SK-N-SH treated with all-trans-retinoic acid at 6 μM for 48 hours (cell line): ENCODE data around the gene OXER1.

Experiments used
- ATAC-seq: fragments of 200-7000 bp; cut with Tn5 transposase; 3 replicates; pipeline ENCODE4 v1.9.1; 2020; ENCODE audit warnings: mild to moderate bottlenecking, moderate library complexity
- ARNTL ChIP-seq: fragments of 450-650 bp; formaldehyde crosslinking; IDR thresholded peaks from 2 replicates; pipeline ENCODE4 v1.5.0; 2020; ENCODE audit warnings: low read depth, mild to moderate bottlenecking, moderate library complexity, borderline replicate concordance
- BACH2 ChIP-seq: fragments of 250-450 bp; sonication (Bioruptor Pico); IDR thresholded peaks from 2 replicates; pipeline ENCODE4 v1.9.0; 2021; ENCODE audit warnings: mild to moderate bottlenecking, borderline replicate concordance
- CSDC2 ChIP-seq: fragments of 250-450 bp; sonication (Bioruptor Pico); IDR thresholded peaks from 2 replicates; pipeline ENCODE4 v1.5.0; 2020; ENCODE audit warnings: mild to moderate bottlenecking, moderate library complexity
- ESRRG ChIP-seq: fragments of 250-450 bp; sonication (Bioruptor Pico); IDR thresholded peaks from 2 replicates; pipeline ENCODE4 v1.6.1; 2021; ENCODE audit warnings: mild to moderate bottlenecking
- ISL1 ChIP-seq: fragments of 250-450 bp; sonication (Bioruptor Pico); IDR thresholded peaks from 2 replicates; pipeline ENCODE4 v2.1.2; 2022; ENCODE audit warnings: mild to moderate bottlenecking, moderate library complexity
- OSR1 ChIP-seq: fragments of 250-450 bp; sonication (Bioruptor Pico); IDR thresholded peaks from 2 replicates; pipeline ENCODE4 v1.8.0; 2022; ENCODE audit warnings: moderate library complexity, mild to moderate bottlenecking, inconsistent platforms
- RARB ChIP-seq: fragments of 250-450 bp; sonication (Bioruptor Pico); IDR thresholded peaks from 2 replicates; pipeline ENCODE4 v1.8.0; 2021; ENCODE audit warnings: mild to moderate bottlenecking, moderate library complexity
- SNAI2 ChIP-seq: fragments of 250-450 bp; sonication (Bioruptor Pico); IDR thresholded peaks from 2 replicates; pipeline ENCODE4 v1.5.0; 2020; ENCODE audit warnings: mild to moderate bottlenecking, moderate library complexity
- TCF4 ChIP-seq: fragments of 250-450 bp; sonication (Bioruptor Pico); IDR thresholded peaks from 2 replicates; pipeline ENCODE4 v1.8.0; 2021; ENCODE audit warnings: mild to moderate bottlenecking, moderate library complexity, borderline replicate concordance
- TOX ChIP-seq: fragments of 250-450 bp; sonication (Bioruptor Pico); IDR thresholded peaks from 2 replicates; pipeline ENCODE4 v1.8.0; 2021; ENCODE audit warnings: mild to moderate bottlenecking, moderate library complexity, borderline replicate concordance
- ZFP3 ChIP-seq: fragments of 250-450 bp; sonication (Bioruptor Pico); IDR thresholded peaks from 2 replicates; pipeline ENCODE4 v1.5.0; 2020; ENCODE audit warnings: mild to moderate bottlenecking, moderate library complexity
- ZFP30 ChIP-seq: fragments of 450-650 bp; formaldehyde crosslinking; IDR thresholded peaks from 2 replicates; pipeline ENCODE4 v1.5.0; 2022; ENCODE audit warnings: mild to moderate bottlenecking, moderate library complexity
- ZNF565 ChIP-seq: fragments of 450-650 bp; formaldehyde crosslinking; conservative IDR thresholded peaks from 2 replicates; pipeline ENCODE4 v1.5.0; 2020; ENCODE audit warnings: low read depth, mild to moderate bottlenecking, moderate library complexity
- ZNF70 ChIP-seq: fragments of 450-650 bp; formaldehyde crosslinking; IDR thresholded peaks from 2 replicates; pipeline ENCODE4 v1.5.0; 2020; ENCODE audit warnings: mild to moderate bottlenecking, moderate library complexity
- ZNF8 ChIP-seq: fragments of 450-650 bp; formaldehyde crosslinking; IDR thresholded peaks from 2 replicates; pipeline ENCODE4 v1.5.0; 2020; ENCODE audit warnings: mild to moderate bottlenecking, moderate library complexity
- TF ChIP-seq, protein P1 (sequence below): fragments of 250-450 bp; sonication (Bioruptor Pico); IDR thresholded peaks from 2 replicates; pipeline ENCODE4 v1.8.0; 2020; ENCODE audit warnings: mild to moderate bottlenecking, moderate library complexity, borderline replicate concordance
- TF ChIP-seq, protein P2 (sequence below): fragments of 250-450 bp; sonication (Bioruptor Pico); IDR thresholded peaks from 2 replicates; pipeline ENCODE4 v1.5.0; 2020; ENCODE audit warnings: mild to moderate bottlenecking, moderate library complexity
- TF ChIP-seq, protein P3 (sequence below): fragments of 250-450 bp; sonication (Bioruptor Pico); IDR thresholded peaks from 2 replicates; pipeline ENCODE4 v1.5.1; 2020; ENCODE audit warnings: low read depth, mild to moderate bottlenecking, moderate library complexity
- TF ChIP-seq, protein P4 (sequence below): fragments of 250-450 bp; sonication (Bioruptor Pico); IDR thresholded peaks from 2 replicates; pipeline ENCODE4 v1.8.0; 2021; ENCODE audit warnings: low read depth, mild to moderate bottlenecking, moderate library complexity, borderline replicate concordance
- TF ChIP-seq, protein P5 (sequence below): fragments of 250-450 bp; sonication (Bioruptor Pico); IDR thresholded peaks from 2 replicates; pipeline ENCODE4 v1.5.1; 2021; ENCODE audit warnings: mild to moderate bottlenecking, moderate library complexity

Gene OXER1

DNA sequence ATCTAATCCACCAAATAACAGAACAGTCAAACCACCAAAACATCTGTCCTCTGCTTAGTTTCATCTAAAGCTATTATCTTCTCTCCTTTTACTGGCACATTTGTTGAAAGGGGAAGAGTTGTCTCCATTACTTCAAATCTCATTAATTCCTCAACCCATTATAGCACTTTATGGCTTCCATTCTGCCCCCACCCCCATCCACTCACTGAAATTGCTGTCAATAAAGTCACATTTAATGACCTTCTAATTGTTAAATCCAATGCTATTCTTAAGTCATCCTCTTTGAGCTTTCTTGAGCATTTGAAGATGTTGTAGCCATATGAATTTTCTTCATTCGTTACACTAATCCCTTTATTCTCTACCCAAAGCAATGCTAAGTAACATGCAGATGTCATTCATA lies 5.2 kb downstream of the OXER1 start:
- no peak for ATAC-seq
- no peak for TF ChIP-seq ZNF70 (CRISPR knock-in tag)
- TF ChIP-seq ESRRG (CRISPR knock-in tag) = no peak
- TF ChIP-seq, protein P1, sequence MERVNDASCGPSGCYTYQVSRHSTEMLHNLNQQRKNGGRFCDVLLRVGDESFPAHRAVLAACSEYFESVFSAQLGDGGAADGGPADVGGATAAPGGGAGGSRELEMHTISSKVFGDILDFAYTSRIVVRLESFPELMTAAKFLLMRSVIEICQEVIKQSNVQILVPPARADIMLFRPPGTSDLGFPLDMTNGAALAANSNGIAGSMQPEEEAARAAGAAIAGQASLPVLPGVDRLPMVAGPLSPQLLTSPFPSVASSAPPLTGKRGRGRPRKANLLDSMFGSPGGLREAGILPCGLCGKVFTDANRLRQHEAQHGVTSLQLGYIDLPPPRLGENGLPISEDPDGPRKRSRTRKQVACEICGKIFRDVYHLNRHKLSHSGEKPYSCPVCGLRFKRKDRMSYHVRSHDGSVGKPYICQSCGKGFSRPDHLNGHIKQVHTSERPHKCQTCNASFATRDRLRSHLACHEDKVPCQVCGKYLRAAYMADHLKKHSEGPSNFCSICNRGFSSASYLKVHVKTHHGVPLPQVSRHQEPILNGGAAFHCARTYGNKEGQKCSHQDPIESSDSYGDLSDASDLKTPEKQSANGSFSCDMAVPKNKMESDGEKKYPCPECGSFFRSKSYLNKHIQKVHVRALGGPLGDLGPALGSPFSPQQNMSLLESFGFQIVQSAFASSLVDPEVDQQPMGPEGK (CRISPR knock-in tag) = no peak
- no peak for TF ChIP-seq CSDC2

DNA sequence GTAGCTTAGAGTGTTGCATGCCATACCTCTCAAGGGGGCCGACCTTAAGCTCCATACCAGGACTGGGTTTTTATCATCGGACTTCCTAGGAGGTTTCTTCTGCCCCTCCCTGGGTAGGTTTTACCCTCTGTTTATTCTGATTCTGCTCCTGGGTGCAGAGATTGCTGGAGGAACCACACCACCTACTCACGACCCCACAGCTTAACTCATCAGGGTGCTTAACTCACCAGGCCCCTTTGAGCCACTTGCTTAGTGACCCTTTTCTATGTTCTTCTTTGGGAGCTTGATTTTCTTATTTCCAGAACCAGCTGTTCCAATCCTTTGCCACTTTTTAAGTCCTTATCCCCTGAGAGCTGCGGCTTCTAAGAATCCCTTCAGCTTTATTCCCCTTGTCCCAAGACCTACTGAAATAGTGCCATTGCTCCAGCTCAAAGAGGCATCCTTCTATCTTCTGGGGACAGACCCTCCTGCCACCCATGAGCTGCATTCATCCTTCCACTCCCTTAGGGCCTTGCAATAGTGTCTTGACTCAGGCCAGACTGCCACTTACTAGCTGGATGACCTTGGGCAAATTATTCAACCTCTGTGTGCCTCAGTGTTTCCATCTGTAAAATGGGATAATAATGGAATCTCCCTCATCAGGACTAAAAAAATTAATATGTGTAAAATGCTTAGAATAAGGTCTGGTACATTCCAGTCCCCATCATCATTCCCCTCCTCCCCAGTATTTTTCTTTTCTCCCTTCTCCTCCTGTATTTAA lies 5.8 kb downstream of the OXER1 start:
- TF ChIP-seq RARB (CRISPR knock-in tag) = no peak
- TF ChIP-seq ZFP3 = no peak
- no peak for TF ChIP-seq ZNF70 (CRISPR knock-in tag)
- TF ChIP-seq, protein P2, sequence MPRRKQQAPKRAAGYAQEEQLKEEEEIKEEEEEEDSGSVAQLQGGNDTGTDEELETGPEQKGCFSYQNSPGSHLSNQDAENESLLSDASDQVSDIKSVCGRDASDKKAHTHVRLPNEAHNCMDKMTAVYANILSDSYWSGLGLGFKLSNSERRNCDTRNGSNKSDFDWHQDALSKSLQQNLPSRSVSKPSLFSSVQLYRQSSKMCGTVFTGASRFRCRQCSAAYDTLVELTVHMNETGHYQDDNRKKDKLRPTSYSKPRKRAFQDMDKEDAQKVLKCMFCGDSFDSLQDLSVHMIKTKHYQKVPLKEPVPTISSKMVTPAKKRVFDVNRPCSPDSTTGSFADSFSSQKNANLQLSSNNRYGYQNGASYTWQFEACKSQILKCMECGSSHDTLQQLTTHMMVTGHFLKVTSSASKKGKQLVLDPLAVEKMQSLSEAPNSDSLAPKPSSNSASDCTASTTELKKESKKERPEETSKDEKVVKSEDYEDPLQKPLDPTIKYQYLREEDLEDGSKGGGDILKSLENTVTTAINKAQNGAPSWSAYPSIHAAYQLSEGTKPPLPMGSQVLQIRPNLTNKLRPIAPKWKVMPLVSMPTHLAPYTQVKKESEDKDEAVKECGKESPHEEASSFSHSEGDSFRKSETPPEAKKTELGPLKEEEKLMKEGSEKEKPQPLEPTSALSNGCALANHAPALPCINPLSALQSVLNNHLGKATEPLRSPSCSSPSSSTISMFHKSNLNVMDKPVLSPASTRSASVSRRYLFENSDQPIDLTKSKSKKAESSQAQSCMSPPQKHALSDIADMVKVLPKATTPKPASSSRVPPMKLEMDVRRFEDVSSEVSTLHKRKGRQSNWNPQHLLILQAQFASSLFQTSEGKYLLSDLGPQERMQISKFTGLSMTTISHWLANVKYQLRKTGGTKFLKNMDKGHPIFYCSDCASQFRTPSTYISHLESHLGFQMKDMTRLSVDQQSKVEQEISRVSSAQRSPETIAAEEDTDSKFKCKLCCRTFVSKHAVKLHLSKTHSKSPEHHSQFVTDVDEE (CRISPR knock-in tag) = no peak
- no peak for TF ChIP-seq ZFP30 (CRISPR knock-in tag)
- TF ChIP-seq ARNTL (CRISPR knock-in tag) = no peak
- no peak for TF ChIP-seq TOX (CRISPR knock-in tag)
- no peak for TF ChIP-seq CSDC2
- TF ChIP-seq, protein P3, sequence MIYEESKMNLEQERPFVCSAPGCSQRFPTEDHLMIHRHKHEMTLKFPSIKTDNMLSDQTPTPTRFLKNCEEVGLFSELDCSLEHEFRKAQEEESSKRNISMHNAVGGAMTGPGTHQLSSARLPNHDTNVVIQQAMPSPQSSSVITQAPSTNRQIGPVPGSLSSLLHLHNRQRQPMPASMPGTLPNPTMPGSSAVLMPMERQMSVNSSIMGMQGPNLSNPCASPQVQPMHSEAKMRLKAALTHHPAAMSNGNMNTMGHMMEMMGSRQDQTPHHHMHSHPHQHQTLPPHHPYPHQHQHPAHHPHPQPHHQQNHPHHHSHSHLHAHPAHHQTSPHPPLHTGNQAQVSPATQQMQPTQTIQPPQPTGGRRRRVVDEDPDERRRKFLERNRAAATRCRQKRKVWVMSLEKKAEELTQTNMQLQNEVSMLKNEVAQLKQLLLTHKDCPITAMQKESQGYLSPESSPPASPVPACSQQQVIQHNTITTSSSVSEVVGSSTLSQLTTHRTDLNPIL = no peak
- TF ChIP-seq, all 23 proteins: peak for 0
- no peak for ATAC-seq

DNA sequence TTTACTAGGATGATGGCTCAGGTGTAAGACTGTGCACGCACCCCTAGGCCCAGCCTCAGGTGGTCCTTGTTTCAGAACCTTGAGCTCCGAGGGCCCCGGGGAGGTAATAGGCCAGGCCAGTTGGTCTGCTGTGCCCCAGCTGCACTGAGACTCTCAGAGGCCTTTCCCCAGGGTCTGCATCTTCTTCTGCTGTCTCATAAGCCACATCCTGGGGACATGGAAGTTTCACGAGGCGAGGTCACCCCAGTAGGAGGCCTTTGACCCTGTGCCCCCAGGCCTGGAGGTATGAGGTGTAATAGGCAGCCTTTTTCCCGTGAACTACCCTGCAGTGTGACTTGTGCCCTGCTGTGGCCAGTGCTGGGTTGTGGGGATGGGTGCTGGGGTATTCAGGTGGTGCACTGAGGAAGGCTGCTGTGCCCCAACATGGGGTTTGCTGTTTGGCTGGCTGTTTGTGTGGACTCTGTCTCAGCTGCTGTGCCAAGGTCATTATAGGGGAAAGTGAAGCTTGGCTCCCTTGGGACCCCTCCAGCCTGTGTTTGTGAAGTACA lies 6.9 kb downstream of the OXER1 start:
- TF ChIP-seq, protein P4, sequence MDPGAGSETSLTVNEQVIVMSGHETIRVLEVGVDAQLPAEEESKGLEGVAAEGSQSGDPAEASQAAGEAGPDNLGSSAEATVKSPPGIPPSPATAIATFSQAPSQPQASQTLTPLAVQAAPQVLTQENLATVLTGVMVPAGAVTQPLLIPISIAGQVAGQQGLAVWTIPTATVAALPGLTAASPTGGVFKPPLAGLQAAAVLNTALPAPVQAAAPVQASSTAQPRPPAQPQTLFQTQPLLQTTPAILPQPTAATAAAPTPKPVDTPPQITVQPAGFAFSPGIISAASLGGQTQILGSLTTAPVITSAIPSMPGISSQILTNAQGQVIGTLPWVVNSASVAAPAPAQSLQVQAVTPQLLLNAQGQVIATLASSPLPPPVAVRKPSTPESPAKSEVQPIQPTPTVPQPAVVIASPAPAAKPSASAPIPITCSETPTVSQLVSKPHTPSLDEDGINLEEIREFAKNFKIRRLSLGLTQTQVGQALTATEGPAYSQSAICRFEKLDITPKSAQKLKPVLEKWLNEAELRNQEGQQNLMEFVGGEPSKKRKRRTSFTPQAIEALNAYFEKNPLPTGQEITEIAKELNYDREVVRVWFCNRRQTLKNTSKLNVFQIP (CRISPR knock-in tag) = no peak
- TF ChIP-seq SNAI2 (no peak), BACH2 (CRISPR knock-in tag) (no peak), ARNTL (CRISPR knock-in tag) (no peak), ESRRG (CRISPR knock-in tag) (no peak), ZNF8 (CRISPR knock-in tag) (no peak), ISL1 (CRISPR knock-in tag) (no peak), RARB (CRISPR knock-in tag) (no peak), ZNF565 (CRISPR knock-in tag) (no peak), CSDC2 (no peak), TCF4 (CRISPR knock-in tag) (no peak), OSR1 (CRISPR knock-in tag) (no peak)
- TF ChIP-seq, protein P5, sequence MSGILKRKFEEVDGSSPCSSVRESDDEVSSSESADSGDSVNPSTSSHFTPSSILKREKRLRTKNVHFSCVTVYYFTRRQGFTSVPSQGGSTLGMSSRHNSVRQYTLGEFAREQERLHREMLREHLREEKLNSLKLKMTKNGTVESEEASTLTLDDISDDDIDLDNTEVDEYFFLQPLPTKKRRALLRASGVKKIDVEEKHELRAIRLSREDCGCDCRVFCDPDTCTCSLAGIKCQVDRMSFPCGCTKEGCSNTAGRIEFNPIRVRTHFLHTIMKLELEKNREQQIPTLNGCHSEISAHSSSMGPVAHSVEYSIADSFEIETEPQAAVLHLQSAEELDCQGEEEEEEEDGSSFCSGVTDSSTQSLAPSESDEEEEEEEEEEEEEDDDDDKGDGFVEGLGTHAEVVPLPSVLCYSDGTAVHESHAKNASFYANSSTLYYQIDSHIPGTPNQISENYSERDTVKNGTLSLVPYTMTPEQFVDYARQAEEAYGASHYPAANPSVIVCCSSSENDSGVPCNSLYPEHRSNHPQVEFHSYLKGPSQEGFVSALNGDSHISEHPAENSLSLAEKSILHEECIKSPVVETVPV = no peak
- TF ChIP-seq, protein P3 = no peak
- TF ChIP-seq, protein P1 (CRISPR knock-in tag) = no peak
- TF ChIP-seq, protein P2 (CRISPR knock-in tag) = no peak
- TF ChIP-seq, all 23 proteins: peak for 0
- no peak for ATAC-seq
